Jurkat, Clone E6-1 (cell line): ENCODE data around the gene STK4.

Source experiments
- DNase-seq: peaks from one replicate; pipeline ENCODE4 v3.0.0-alpha.2; 2011; ENCODE audit warnings: low read depth, low spot score
- H3K4me3 ChIP-seq: 2 replicates; pipeline ENCODE4 v1.5.1; 2011; ENCODE audit warnings: mild to moderate bottlenecking, low read length, control low read depth, moderate library complexity

Gene STK4

DNA sequence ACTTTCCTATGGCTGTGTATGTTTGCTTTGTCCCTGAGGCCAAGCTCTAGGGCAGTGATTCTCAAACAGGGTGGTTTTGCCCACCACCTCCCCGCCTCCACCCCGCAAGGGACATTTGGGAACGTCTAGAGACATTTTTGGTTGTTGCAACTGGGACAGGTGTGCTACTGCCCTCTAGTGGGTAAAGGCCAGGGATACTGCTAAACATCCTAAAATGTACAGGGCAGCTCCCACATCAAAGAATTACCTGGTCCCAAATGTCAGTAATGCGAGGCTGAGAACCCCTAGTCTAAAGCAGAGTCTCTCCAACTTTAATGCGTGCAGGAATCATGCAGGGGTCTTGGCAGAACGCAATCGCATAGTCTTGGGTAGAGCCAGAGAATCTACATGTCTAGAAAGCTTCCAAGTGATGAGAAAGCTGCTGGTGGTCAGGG lies 129.5 kb downstream of the STK4 start:
- H3K4me3 ChIP-seq = no peak overlapping the region
- peak; percentile 75 for DNase-seq

DNA sequence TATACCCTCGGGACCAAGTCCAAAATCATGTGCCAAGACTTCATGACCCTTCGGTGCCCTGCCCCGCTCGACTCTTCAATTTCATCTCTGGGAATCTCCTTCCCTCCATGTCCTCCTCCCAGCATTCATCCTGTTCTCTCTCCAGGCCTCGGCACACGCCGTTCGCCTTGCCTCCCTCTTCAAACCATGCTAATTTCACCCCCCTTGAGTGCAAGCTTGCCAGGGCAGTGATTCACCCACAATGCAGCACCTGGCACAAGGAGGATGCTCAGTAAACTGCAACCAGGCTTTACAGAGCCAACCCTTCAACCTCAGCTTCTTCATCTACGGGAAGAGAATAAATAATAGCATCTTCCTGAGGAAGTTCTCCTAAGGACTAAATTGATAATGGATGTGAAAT lies 130.5 kb downstream of the STK4 start:
- no peak for DNase-seq
- no peak overlapping the region for H3K4me3 ChIP-seq

DNA sequence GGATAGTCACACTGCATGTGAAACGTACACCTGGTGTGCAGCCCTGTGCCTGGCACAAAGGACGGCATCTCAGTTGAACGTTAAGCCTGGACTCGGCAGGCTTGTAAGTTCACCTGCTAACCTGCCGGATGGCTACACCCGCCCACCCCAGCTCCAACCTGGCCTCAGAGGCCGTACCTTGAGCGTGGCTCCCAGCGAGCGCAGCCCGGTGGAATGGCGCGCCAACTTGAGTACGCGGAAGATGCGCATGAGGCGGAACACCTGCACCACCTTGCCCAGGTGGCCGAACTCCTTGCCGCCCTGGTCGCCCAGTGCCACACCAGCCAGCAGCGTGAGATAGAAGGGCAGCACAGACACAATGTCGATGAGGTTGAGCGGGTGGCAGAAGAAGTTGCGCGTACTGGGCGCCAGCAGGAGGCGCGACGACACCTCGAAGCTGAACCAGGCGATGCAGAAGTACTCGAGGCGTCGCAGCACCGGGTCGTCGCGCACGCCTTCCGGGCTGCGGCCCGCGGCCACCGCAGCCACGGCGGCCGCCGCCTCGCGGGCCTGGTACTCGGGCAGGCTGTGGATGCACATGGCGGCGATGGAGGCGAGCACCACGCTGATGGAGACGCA lies 131.3 kb downstream of the STK4 start:
- no peak overlapping the region for H3K4me3 ChIP-seq
- no peak for DNase-seq

DNA sequence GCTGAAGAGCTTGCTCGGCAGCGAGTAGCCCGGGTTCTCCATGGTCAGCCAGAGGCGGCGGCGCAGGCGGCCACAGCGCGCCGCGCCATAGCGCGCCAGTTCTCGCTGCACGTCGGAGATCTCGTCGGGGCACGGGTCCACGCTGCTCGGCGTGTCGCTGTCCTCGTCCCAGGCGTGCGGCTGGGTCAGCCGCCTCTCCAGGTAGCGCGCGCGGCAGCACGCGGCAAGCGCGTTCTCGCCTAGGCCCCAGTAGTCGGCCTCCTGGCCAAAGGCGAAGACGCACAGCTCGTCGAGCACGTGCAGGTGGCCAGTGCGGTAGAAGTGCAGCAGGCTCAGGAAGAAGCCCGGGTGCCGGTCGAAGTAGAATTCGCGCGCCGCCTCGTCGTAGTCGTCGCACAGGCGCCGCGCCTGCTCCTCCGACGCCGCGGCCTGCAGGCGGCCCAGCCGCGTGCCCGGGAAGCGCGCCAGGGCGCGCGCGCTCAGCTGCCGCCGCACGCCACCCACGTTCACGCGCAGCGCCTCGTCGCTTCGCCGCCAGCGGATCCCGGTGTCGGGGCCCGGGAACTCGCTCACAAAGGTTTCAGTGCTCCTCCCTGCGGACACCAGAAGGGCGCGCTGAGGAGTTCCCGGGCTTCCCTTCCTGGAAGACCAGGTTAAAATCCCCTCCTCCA lies 131.9 kb downstream of the STK4 start:
- no peak overlapping the region for H3K4me3 ChIP-seq
- no peak for DNase-seq

DNA sequence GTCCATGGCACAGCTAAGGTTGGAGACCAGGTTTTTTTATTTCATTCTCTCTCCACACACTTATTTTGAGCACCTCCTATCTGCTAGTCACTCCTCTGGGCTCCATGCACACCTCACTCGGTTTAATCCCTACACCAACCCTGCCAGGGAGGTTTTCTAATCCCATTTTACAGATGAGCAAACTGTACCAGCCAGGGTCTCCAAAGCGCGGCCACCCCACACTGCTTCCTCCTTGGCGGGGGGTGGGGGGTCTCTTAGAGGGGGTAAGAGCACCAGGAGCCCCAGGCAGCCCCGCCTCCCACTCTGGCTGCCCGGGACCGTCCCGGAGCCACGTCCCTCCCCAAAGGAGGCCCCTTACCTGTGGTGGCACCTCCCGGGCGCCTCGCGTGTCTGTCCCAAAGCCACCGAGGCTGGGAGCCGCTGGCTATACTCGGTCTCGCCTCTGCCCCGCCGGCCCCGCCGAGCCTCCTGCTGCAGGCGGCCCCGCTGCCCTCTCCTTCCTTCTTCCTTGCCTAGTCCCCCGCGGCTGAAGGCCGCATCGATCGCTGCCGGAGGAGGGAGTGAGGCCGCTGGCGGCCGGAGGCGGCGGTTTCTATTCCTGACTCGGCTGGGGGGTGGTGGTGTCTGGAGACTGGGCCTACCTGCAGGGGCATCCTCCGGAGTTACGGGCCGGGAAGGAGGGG lies 134.4 kb downstream of the STK4 start, which contains the start of gene KCNS1:
Gene KCNS1 (minus strand): TSS at position 565 of the 683 bp plus-strand sequence. CDS start 1,891 bp downstream, outside the sequence.
- no peak within 1 kb of the TSS for H3K4me3 ChIP-seq
- no peak for DNase-seq

DNA sequence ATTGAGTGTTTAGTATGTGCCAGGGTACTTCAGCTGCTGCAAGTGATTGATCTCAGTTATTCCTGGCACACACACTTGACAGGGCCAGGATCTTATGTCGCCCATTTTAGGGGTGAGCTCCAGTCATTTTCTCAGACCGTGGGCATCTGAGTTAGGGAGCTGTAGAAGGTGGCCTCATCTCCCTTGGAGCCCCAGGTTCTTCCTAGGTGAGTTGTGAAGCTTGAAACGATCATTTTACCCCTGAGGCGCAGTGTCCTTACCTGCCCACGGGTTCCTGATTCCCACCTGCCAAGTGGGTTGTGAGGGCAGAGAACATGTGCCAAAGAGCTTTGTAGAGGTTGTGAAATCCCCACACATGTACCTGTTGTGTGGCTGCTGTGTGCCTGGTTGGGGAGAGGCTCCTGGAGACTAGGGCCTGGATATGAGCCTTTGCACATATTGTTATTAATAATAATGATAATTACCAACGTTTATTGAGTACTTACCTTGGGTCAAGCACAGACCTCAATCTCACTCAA lies 135.1 kb downstream of the STK4 start:
- no peak for DNase-seq
- no peak overlapping the region for H3K4me3 ChIP-seq

DNA sequence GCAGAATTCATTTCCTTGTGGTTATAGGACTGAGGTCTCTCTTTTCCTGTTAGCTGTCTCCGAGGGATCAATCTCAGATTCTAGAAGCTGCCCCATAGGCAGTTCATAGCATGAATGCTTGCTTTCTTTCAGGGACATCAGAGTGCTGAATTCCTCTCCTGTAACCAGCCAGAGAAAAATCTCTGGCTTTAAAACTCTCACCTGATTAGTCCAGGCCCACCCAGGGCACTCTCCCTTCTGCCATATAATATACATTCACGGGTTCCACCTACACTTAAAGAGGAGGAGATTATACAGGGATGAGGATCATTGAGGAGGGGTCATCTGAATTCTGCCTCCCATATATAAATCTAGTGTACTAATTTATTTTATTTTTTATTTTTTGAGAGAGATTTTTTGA lies 136.8 kb downstream of the STK4 start:
- no peak for DNase-seq
- no peak overlapping the region for H3K4me3 ChIP-seq

DNA sequence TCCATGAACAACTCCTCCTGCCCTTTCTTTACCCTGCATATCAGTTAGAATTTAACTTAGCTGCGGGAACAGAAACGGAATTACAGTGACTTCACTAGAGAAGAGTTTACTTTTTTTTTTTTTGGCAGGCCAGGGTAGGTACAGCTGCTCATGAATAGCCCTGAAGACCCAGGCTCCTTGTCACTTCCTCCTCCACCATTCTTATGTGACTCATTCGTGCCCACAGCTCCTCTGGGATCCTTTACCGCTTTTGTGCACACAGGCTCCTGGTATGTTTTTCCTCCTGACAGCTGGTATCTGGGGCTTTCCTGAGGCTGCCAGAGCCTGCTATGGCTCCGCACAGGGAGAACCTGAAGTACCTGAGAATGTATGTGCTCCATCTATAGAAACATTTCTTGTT lies 138.5 kb downstream of the STK4 start:
- DNase-seq = no peak
- H3K4me3 ChIP-seq = no peak overlapping the region

DNA sequence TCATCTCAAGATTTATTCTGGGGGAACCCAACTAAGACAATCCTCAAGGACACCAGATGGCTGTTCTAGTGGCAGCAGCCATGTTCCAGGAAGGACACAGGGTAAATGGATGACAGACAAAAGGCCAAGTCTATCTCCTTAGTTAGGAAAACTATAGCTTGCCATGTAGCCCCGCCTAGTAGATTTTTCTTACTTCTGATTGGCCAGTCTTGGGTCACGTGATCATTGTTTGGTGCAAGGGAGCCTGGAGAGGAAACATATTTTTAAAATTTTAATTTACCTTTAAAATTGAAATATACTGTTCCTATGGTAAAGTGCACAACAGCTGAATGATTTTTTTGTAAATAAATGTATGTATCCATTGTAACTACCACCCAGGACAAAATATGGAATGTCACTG lies 139.0 kb downstream of the STK4 start:
- DNase-seq = no peak
- H3K4me3 ChIP-seq = no peak overlapping the region

DNA sequence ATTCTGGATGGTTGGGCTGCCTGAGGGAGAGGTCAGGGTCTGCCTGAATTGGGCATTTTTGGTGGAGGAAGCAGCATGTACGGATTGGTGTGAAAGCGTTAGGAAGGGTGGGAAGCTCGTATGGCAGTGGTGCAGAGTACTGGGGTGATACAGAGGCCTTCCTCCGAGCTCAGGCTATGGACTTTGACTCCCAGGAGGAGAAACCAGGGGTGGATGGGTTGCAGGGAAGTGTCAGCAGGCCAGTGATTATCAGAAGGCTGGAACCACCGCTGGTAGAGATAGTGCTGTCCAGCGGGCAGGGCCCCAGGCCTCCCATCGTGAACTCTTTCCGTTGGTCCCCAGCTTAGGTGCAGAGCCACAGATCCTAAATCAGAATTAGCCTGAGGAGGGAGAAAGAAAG lies 143.3 kb downstream of the STK4 start:
- DNase-seq = no peak
- H3K4me3 ChIP-seq = no peak overlapping the region

DNA sequence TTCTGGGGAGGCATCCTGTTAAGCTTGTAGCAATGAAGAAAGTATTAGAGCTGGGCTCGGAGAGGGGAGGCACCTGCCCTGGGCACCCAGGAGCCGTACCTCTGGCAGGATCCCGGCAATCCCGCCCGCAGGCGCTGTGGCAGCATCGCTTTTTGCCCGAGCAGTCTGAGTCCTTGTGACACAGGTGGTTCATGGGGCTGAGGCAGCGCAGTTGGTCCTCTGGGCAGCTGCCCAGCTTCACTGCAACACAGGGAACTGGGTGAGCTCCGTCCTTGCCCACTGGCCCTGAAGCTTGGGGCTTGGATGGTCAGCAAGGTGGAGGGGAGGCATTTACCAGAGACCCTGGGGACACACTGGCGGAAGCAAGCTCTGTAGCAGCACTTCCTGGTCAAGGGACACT lies 144.0 kb downstream of the STK4 start:
- H3K4me3 ChIP-seq = no peak overlapping the region
- DNase-seq = no peak

DNA sequence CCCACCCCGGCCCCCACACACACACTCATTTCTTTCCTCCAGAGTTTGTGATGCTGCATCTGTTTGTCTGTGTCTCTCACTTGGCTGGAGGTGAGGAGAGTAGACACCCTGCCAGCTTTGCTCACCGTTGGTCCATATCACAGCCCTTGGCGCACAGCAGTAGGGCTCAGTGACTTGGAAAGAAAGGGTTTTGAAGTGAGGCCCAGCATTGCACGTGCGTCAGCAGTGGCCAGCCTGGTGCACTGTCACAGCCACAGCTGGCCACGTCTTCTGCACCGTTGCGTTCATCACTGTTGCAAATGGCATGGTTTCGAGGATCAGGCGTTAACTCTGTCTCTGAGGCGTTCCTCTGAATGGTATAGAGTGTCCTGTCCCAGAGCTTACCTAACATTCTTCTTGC lies 145.0 kb downstream of the STK4 start:
- DNase-seq = no peak
- H3K4me3 ChIP-seq = no peak overlapping the region

DNA sequence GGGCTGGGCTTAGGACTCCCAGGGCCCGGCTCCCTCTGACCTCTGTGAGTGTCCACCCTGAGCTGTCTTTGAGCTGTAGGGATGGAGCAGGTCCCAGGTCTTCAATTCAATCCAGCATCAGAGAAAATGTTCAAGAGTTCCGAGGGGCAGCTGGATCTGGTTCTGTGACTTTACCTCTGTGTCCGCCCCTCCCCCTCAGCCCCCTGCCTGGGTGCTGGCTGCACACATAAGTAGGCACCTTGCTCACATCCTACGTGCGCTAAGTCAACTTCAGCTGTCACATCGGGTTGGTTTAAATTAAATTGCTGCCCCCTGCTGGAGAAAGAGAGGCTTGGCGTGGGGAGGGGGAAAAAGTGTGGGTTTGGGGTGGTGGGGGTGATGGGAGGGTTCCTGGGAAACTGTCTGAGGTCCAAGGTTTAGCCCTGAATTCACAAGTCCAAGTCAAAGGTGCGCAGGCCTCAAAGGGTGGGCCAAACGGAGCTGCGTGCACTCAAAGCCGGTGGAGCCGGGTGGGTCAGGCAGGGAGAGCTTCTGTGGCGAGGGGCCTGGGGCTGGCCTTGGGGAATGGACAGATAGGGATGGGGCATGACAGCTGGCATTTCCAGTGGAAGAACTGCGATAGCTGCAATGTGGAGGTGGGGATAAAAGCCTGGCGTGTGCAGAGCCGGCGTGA lies 145.6 kb downstream of the STK4 start:
- DNase-seq = peak; percentile 34

DNA sequence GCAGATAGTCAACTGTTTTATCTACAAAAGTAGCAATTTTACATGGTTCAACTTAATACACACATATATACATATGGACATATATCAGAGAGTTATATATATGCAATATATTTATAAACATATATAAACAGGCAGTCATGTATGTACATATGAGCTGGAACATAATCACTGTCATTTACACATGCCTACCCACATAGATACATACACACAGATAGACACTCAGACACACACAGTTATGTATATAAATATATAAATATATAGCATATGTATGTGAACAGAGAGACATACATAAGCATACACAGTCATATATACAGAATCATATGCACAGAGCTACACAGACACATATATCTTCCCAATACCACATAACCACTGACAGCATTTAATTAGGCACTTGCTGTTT lies 146.4 kb downstream of the STK4 start:
- DNase-seq = no peak
- no peak overlapping the region for H3K4me3 ChIP-seq

More for the DNA sequence above, 145.6 kb downstream of the STK4 start:
- no peak overlapping the region for H3K4me3 ChIP-seq

DNA sequence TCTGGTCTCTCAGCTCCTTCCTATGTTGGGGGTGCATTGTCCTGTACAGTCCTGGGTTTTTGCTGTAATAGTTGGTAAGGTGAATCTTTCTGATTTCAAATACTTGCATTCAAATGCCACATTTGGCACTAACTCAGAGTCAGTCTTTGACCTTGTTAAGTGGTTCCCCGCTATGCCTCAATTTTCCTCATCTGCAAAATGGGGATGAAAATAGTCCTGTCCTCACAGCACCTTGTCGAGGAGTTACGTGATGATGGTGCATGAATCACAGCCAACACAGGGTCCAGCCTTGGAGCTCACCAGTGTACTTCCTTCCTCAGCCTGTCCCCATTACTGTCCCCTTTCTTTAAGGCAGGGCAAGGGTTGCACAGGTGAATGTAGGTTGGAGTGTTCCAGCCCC lies 147.6 kb downstream of the STK4 start:
- H3K4me3 ChIP-seq = no peak overlapping the region
- no peak for DNase-seq

DNA sequence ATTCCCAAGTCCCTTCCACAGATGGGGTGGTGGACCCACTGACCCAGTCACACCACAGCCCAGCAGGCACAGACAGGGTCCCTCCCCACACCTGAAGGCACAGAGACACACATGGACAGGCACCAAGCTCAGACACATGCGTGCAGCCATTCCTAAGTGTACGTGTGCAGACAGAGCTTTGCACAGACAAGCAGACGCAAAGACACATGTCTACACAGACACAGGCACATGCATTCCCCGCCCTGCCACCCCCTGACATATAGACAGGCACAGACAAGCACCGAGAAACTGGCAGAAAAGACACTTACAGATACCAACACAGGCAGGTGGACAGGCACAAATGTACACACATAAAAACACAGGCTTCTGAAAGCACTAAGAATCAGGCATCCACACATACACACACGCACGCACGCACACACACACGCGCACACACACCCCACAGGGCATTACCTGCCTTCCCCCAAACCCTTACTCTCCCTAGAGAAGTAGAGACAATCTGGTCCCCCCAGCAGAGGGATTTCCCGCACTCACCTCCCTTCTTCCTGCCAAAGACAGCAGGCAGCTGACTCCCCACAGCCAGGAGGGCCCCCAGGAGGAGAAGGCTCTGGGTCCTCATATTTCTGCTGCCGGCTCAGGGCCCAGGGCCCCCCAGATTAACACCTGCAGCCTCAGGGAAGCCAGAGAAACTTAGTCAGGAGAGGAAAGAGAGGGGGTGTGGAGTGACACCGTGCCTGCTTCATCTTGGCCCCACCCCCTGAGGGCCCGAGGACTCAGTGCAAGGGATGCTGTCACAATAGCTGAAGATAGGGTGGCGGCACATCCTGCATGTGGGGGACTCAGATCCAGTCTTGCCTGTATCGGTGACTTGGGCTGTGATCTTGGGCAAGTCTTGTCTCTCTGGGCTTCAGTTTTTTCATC lies 148.4 kb downstream of the STK4 start, which contains the start of gene WFDC5:
Gene WFDC5 (minus strand): TSS at position 710 of the 921 bp plus-strand sequence. CDS start 91 bp downstream, at position 619.
- no peak within 1 kb of the TSS for H3K4me3 ChIP-seq

DNA sequence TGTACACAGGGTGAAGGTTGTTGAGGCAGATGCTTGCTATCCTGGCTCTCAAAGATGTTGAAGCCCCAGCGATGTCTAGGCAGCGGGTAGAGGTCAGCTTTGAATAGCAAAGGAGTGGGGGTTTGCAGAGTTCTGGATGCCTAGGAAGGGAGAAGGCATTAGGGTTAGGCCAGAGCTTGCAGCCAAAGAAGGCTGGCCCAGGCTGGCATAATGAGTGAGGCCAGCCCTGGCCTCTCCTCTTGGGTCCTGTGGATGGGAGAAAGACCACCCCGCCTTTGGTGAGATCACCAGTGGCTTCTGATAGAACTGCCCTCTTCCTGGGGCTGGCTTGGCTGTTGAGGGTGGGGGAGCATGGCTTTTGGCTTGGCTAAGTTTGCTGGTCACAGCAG lies 149.1 kb downstream of the STK4 start:
- H3K4me3 ChIP-seq = no peak overlapping the region
- DNase-seq = no peak

More for the DNA sequence above, 148.4 kb downstream of the STK4 start, which contains the start of gene WFDC5:
- DNase-seq = no peak

DNA sequence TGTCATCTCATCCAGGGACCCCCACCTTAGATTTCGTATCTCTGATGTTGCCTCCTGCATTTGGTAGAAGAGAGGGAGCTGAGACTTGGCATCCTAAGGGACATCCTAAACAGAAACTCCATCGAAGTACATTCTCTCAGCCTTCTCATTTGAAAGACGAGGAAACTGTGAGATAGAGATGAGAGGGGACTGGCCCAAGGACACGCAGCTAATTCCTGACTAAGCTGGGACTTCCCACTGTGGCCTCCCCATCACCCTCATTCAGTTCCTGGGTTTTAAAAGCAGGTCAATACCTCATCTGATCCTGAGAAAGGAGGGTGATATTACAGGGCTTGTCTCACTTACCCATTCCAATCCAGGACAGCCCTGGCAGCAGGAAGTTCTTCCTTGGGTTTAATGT lies 149.5 kb downstream of the STK4 start:
- DNase-seq = no peak
- no peak overlapping the region for H3K4me3 ChIP-seq

DNA sequence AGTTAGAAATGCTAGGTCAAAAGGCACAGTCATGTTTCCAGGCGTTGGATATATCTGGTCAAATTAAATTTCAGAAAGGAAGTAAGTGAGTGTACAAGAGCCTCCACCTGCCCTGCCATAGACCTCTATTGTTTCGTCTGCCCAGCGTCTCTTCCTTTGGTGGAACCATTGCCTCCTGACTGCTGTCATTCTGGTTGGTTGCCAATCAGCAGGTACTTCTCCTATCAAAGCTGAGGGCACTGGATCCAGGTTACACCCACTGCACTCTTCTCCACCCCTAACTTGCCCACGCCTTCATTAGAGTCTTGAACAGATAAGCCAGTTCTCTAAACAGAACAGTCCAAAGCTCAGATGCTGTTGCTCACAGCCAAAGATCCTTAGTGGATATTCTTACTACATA lies 151.3 kb downstream of the STK4 start:
- H3K4me3 ChIP-seq = no peak overlapping the region
- no peak for DNase-seq
